HepG2 (cell line): Measurements from ENCODE around the gene YPEL3. TPM values are rescaled to one million over a fixed set of nuclear protein-coding genes. Genes with fewer than 3 reads are reported as not detected.
A peak's percentile ranks its signal among the peaks of the same experiment; 100 is the strongest.

Experiments used
- ASH2L ChIP-seq: fragments of 300-600, 200-600 bp; sonication (generic); IDR thresholded peaks from 2 replicates; pipeline ENCODE4 v1.7.0; 2017; ENCODE audit warnings: low read depth, mild to moderate bottlenecking, moderate library complexity, mixed read lengths, low read length; ENCODE audit not compliant: insufficient read length
- FOXO1 ChIP-seq: sonication (generic); formaldehyde crosslinking; IDR thresholded peaks from 2 replicates; pipeline ENCODE4 v1.4.0; 2020; ENCODE audit warnings: missing genetic modification reagents
- HDAC2 ChIP-seq: sonication (generic); formaldehyde crosslinking; IDR thresholded peaks from 2 replicates; pipeline ENCODE4 v1.4.0; 2020; ENCODE audit warnings: missing genetic modification reagents
- HES4 ChIP-seq: sonication (generic); formaldehyde crosslinking; IDR thresholded peaks from 2 replicates; pipeline ENCODE4 v1.9.0; 2021; ENCODE audit warnings: mild to moderate bottlenecking, missing genetic modification reagents, borderline replicate concordance
- MAZ ChIP-seq, 2 experiments: sonication (generic) in 1 of 2; formaldehyde crosslinking in 1 of 2; IDR thresholded peaks; 2 replicates each; pipeline versions ENCODE4 v1.5.0 to v1.6.1; 2012 to 2020; ENCODE audit warnings: low read depth in 2 of 2, mild to moderate bottlenecking in 2 of 2, borderline replicate concordance in 1 of 2, improper control_type of control experiment in 1 of 2, low read length in 1 of 2, missing genetic modification reagents in 1 of 2, moderate library complexity in 1 of 2
- NFIC ChIP-seq: IDR thresholded peaks from 2 replicates; pipeline ENCODE4 v1.6.1; 2012; ENCODE audit warnings: mild to moderate bottlenecking, low read length, inconsistent platforms
- PTBP1 ChIP-seq: fragments of 200-400 bp; formaldehyde crosslinking; IDR thresholded peaks from 2 replicates; pipeline ENCODE4 v1.6.1; 2018; ENCODE audit warnings: low read length, low read depth; ENCODE audit not compliant: poor library complexity, severe bottlenecking
- SMC3 ChIP-seq: IDR thresholded peaks from 2 replicates; pipeline ENCODE4 v1.6.1; 2011; ENCODE audit warnings: low read length, improper control_type of control experiment
- TAF15 ChIP-seq: fragments of 200-400 bp; formaldehyde crosslinking; IDR thresholded peaks from one replicate; pipeline ENCODE4 v1.6.1; 2018; ENCODE audit warnings: mild to moderate bottlenecking, low read depth, low read length; ENCODE audit not compliant: poor library complexity, severe bottlenecking
- ZBTB46 ChIP-seq: sonication (generic); formaldehyde crosslinking; IDR thresholded peaks from 2 replicates; pipeline ENCODE4 v1.4.0; 2020; ENCODE audit warnings: mild to moderate bottlenecking, missing genetic modification reagents, borderline replicate concordance
- ZNF609 ChIP-seq: sonication (generic); formaldehyde crosslinking; IDR thresholded peaks from 2 replicates; pipeline ENCODE4 v1.4.0; 2020; ENCODE audit warnings: mild to moderate bottlenecking, missing genetic modification reagents, borderline replicate concordance
- polyA plus RNA-seq, 8 experiments: library from polyadenylated mRNA; depleted of rRNA in 3 of 8; stranded (reverse) in 7 of 8; unstranded in 1 of 8; fragments of >200 nt; fragmentation: Illumina TruSeq in 4 of 8; extraction: Trizol in 4 of 8; gene quantifications; 2 replicates each; pipeline versions ENCODE4 v1.2.1 to v1.2.3, GENCODE V29; 2011 to 2016; ENCODE audit warnings: low read depth in 4 of 8, missing spikeins in 1 of 8, mixed read lengths in 1 of 8; ENCODE audit not compliant: insufficient read depth in 1 of 8
- total RNA-seq, 5 experiments: library from RNA; depleted of rRNA; stranded (reverse); fragments of >200 nt; fragmentation: Illumina TruSeq; extraction: Trizol; gene quantifications; 2 replicates each; pipeline ENCODE4 v1.2.3, GENCODE V29; 2016; ENCODE audit warnings: low read depth in 1 of 5
- TF ChIP-seq, protein P1 (sequence below): sonication (generic); formaldehyde crosslinking; IDR thresholded peaks from 2 replicates; pipeline ENCODE4 v1.5.1; 2020; ENCODE audit warnings: missing genetic modification reagents, mild to moderate bottlenecking, borderline replicate concordance
- TF ChIP-seq, protein P2 (sequence below): sonication (generic); formaldehyde crosslinking; conservative IDR thresholded peaks from 2 replicates; pipeline ENCODE4 v1.8.0; 2022; ENCODE audit warnings: low read depth, missing genetic modification reagents

Gene YPEL3
- total and polyA plus RNA-seq, 2 of the 13 experiments (the other 11 are each of a cell fraction or from before 2014, with no cell fraction given), result 5.4 to 47.0 TPM

GRCh38 chr16:30113031-30113710, 17.2 kb upstream of the YPEL3 start, which contains the start of gene GDPD3 (continued):
- TF ChIP-seq, protein P1, sequence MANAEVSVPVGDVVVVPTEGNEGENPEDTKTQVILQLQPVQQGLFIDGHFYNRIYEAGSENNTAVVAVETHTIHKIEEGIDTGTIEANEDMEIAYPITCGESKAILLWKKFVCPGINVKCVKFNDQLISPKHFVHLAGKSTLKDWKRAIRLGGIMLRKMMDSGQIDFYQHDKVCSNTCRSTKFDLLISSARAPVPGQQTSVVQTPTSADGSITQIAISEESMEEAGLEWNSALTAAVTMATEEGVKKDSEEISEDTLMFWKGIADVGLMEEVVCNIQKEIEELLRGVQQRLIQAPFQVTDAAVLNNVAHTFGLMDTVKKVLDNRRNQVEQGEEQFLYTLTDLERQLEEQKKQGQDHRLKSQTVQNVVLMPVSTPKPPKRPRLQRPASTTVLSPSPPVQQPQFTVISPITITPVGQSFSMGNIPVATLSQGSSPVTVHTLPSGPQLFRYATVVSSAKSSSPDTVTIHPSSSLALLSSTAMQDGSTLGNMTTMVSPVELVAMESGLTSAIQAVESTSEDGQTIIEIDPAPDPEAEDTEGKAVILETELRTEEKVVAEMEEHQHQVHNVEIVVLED (CRISPR knock-in tag), result no peak
- no peak for TF ChIP-seq ZNF609 (CRISPR knock-in tag)
- TF ChIP-seq MAZ (IDR thresholded peaks at IDR 0.05; ENCODE audit: borderline replicate concordance, low read depth, low read length), result no peak
- TF ChIP-seq MAZ (CRISPR knock-in tag; IDR thresholded peaks at IDR 0.05; ENCODE audit: low read depth), result peak; percentile 21; the same call in 1 of the 2 replicates
- no peak for TF ChIP-seq ASH2L
- TF ChIP-seq ZBTB46 (CRISPR knock-in tag), result no peak
- TF ChIP-seq PTBP1, result peak; percentile 4
- no peak for TF ChIP-seq HES4 (CRISPR knock-in tag)
- TF ChIP-seq HDAC2 (CRISPR knock-in tag), result no peak
- no peak for TF ChIP-seq NFIC
- TF ChIP-seq SMC3, result no peak
- TF ChIP-seq FOXO1 (CRISPR knock-in tag), result no peak
- TF ChIP-seq TAF15, result no peak
- TF ChIP-seq, protein P2, sequence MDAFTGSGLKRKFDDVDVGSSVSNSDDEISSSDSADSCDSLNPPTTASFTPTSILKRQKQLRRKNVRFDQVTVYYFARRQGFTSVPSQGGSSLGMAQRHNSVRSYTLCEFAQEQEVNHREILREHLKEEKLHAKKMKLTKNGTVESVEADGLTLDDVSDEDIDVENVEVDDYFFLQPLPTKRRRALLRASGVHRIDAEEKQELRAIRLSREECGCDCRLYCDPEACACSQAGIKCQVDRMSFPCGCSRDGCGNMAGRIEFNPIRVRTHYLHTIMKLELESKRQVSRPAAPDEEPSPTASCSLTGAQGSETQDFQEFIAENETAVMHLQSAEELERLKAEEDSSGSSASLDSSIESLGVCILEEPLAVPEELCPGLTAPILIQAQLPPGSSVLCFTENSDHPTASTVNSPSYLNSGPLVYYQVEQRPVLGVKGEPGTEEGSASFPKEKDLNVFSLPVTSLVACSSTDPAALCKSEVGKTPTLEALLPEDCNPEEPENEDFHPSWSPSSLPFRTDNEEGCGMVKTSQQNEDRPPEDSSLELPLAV (CRISPR knock-in tag), result no peak
